ENCODE data around the gene XYLT2. TPM values are rescaled to one million over a fixed set of nuclear protein-coding genes. Genes with fewer than 3 reads are reported as not detected.

XYLT2 gene
- total and polyA plus RNA-seq, 2 of the 13 experiments (the other 11 are each of a cell fraction or from before 2014, with no cell fraction given): 17.0 to 22.1 TPM

GRCh38 chr17:50372758-50373556, 27.0 kb downstream of the XYLT2 start, which contains the start of the genes EME1 and MRPL27 (continued):
- TF ChIP-seq, protein P1, sequence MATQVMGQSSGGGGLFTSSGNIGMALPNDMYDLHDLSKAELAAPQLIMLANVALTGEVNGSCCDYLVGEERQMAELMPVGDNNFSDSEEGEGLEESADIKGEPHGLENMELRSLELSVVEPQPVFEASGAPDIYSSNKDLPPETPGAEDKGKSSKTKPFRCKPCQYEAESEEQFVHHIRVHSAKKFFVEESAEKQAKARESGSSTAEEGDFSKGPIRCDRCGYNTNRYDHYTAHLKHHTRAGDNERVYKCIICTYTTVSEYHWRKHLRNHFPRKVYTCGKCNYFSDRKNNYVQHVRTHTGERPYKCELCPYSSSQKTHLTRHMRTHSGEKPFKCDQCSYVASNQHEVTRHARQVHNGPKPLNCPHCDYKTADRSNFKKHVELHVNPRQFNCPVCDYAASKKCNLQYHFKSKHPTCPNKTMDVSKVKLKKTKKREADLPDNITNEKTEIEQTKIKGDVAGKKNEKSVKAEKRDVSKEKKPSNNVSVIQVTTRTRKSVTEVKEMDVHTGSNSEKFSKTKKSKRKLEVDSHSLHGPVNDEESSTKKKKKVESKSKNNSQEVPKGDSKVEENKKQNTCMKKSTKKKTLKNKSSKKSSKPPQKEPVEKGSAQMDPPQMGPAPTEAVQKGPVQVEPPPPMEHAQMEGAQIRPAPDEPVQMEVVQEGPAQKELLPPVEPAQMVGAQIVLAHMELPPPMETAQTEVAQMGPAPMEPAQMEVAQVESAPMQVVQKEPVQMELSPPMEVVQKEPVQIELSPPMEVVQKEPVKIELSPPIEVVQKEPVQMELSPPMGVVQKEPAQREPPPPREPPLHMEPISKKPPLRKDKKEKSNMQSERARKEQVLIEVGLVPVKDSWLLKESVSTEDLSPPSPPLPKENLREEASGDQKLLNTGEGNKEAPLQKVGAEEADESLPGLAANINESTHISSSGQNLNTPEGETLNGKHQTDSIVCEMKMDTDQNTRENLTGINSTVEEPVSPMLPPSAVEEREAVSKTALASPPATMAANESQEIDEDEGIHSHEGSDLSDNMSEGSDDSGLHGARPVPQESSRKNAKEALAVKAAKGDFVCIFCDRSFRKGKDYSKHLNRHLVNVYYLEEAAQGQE (IDR thresholded peaks at IDR 0.05; ENCODE audit: borderline replicate concordance in 1 of 2, low read depth in 1 of 2, low read length in 2 of 2): peak in 1 of 2 experiments; percentile 74; a peak in 1 of 4 replicates
- peak; percentile 92 for TF ChIP-seq SNAPC4 (CRISPR knock-in tag; IDR thresholded peaks at IDR 0.05)
- 0 out of 2 replicates have a peak, but pooled peaks have one; percentile 56 for TF ChIP-seq U2AF2 (IDR thresholded peaks at IDR 0.05; ENCODE audit: low read depth, low read length)
- TF ChIP-seq SMAD1 (CRISPR knock-in tag; IDR thresholded peaks at IDR 0.05; ENCODE audit: borderline replicate concordance, low read depth): no peak; the same call in 1 of the 2 replicates
- no peak for TF ChIP-seq PRPF4 (IDR thresholded peaks at IDR 0.05; ENCODE audit: low read depth, low read length, poor library complexity, severe bottlenecking)
- TF ChIP-seq ZNF20 (CRISPR knock-in tag; IDR thresholded peaks at IDR 0.05): no peak; the same call in 1 of the 2 replicates
- TF ChIP-seq NR2F6 (IDR thresholded peaks at IDR 0.05): no peak
- TF ChIP-seq NR2F6 (CRISPR knock-in tag; IDR thresholded peaks at IDR 0.05): peak; percentile 72
- peak; percentile 68; the same call in 1 of the 2 replicates for TF ChIP-seq ZFP41 (CRISPR knock-in tag; IDR thresholded peaks at IDR 0.05; ENCODE audit: borderline replicate concordance)
- TF ChIP-seq HMG20B (CRISPR knock-in tag; conservative IDR thresholded peaks at IDR 0.05): 0 out of 2 replicates have a peak, but pooled peaks have one; percentile 45
- TF ChIP-seq FOSL1 (CRISPR knock-in tag; IDR thresholded peaks at IDR 0.05; ENCODE audit: borderline replicate concordance): no peak
- TF ChIP-seq NONO (IDR thresholded peaks at IDR 0.05): no peak
- TF ChIP-seq NONO (CRISPR knock-in tag; conservative IDR thresholded peaks at IDR 0.05): peak; percentile 98
- peak; percentile 96; the same call in 1 of the 2 replicates for TF ChIP-seq CAMTA2 (CRISPR knock-in tag; IDR thresholded peaks at IDR 0.05; ENCODE audit: borderline replicate concordance)
- TF ChIP-seq AKAP8 (CRISPR knock-in tag; IDR thresholded peaks at IDR 0.05): peak; percentile 87
- TF ChIP-seq ZNF672 (CRISPR knock-in tag; IDR thresholded peaks at IDR 0.05): no peak
- TF ChIP-seq THAP11 (CRISPR knock-in tag; IDR thresholded peaks at IDR 0.05): peak; percentile 96
- peak; percentile 93; the same call in 1 of the 2 replicates for TF ChIP-seq SNAI1 (CRISPR knock-in tag; IDR thresholded peaks at IDR 0.05; ENCODE audit: borderline replicate concordance)
- peak; percentile 21; the same call in 1 of the 2 replicates for TF ChIP-seq ZKSCAN1 (IDR thresholded peaks at IDR 0.05; ENCODE audit: low read length)
- TF ChIP-seq NBN (conservative IDR thresholded peaks at IDR 0.05): no peak
- TF ChIP-seq, protein P2, sequence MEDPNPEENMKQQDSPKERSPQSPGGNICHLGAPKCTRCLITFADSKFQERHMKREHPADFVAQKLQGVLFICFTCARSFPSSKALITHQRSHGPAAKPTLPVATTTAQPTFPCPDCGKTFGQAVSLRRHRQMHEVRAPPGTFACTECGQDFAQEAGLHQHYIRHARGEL (CRISPR knock-in tag; IDR thresholded peaks at IDR 0.05): peak; percentile 93

All from HepG2 (cell line).